ENCODE results near the gene TMPRSS15. TPM values are rescaled to one million over a fixed set of nuclear protein-coding genes. Genes with fewer than 3 reads are reported as not detected.

Gene TMPRSS15
- total RNA-seq = not detected in 2 replicates

GRCh38 chr21:18403735-18404450 is at the start of gene TMPRSS15:
Gene TMPRSS15, minus strand, starts transcription at chr21:18403785. Its CDS starts 163 bp downstream, at chr21:18403622.
- Mint-ChIP-seq H3K27me3 (ENCODE audit: low read depth) (no peaks in the 10 kb centered on the region), H3K36me3 (ENCODE audit: low read depth) (no peaks in the 10 kb centered on the region), H3K4me3 (ENCODE audit: low read depth) (no peak within 1 kb of the TSS), H3K9me3 (peaks cover 12% of the 10 kb centered on the region), H3K27ac (no peak within 1 kb of the TSS), H3K4me1 (ENCODE audit: low read depth) (no peaks in the 10 kb centered on the region)
- DNase-seq (ENCODE audit: low spot score) = no peak
- intact Hi-C loops (cut with micrococcal nuclease) = no loop called here

DNA sequence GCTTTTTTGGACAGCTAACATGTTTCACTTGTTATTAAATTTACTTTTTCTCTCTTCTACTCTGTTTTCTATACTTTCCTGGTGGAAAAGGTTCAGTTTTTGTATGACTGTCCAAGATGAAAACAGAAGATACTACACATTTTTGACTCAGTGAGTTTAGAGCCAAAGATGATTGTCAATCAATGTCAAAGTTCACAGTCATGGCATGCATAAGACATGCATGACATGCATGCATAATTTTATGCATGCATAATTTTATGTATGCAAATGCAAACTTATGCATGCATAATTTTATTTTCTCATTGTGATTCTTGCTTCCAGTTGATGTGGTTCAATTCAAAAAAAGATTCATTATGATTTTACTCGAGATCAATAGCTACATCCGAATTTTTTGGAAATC is 48.1 kb upstream of the TMPRSS15 start:
- no peaks in the 10 kb centered on the region for H3K4me1 Mint-ChIP-seq (ENCODE audit: low read depth)
- no peak overlapping the region for H3K27ac Mint-ChIP-seq
- no peaks in the 10 kb centered on the region for H3K36me3 Mint-ChIP-seq (ENCODE audit: low read depth)
- peaks cover 27% of the 10 kb centered on the region for H3K9me3 Mint-ChIP-seq
- H3K4me3 Mint-ChIP-seq (ENCODE audit: low read depth) = no peak overlapping the region
- intact Hi-C loops (cut with micrococcal nuclease) = no loop called here
- no peaks in the 10 kb centered on the region for H3K27me3 Mint-ChIP-seq (ENCODE audit: low read depth)
- no peak for DNase-seq (ENCODE audit: low spot score)

- Mint-ChIP-seq H3K27me3 (ENCODE audit: low read depth) (no peaks in the 10 kb centered on the region), H3K4me3 (ENCODE audit: low read depth) (no peak overlapping the region), H3K36me3 (ENCODE audit: low read depth) (no peaks in the 10 kb centered on the region), H3K27ac (no peak overlapping the region), H3K4me1 (ENCODE audit: low read depth) (no peaks in the 10 kb centered on the region), H3K9me3 (peaks cover 33% of the 10 kb centered on the region)
- no peak for DNase-seq (ENCODE audit: low spot score)
- intact Hi-C loops (cut with micrococcal nuclease) = no loop called here
These were observed 46.3 kb upstream of the TMPRSS15 start for GRCh38 chr21:18449605-18450550.

DNA sequence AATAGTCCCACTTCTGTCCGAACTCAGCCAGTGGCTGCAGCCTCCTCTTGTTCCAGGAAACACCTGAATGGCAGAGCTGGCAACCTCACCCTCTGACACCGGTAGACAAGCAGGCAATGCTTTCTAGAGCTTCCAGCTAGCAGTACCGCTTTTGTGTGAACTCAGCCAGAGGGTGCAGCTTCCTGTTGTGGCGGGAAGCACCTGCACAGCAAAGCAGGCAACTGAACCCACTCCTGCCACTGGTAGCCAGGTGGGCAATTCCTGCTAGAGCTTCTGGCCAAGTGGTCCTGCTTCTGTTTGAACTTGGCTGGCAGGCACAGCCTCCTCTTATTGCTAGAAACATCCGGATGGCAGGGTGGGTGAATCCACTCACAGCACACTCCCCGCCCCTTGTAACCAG is 40.1 kb upstream of the TMPRSS15 start:
- no peak overlapping the region for H3K4me3 Mint-ChIP-seq (ENCODE audit: low read depth)
- no peaks in the 10 kb centered on the region for H3K36me3 Mint-ChIP-seq (ENCODE audit: low read depth)
- no peak overlapping the region for H3K27ac Mint-ChIP-seq
- intact Hi-C loops (cut with micrococcal nuclease) = no loop called here
- DNase-seq (ENCODE audit: low spot score) = no peak
- H3K4me1 Mint-ChIP-seq (ENCODE audit: low read depth) = no peaks in the 10 kb centered on the region
- no peaks in the 10 kb centered on the region for H3K27me3 Mint-ChIP-seq (ENCODE audit: low read depth)
- peaks cover 32% of the 10 kb centered on the region for H3K9me3 Mint-ChIP-seq

DNA sequence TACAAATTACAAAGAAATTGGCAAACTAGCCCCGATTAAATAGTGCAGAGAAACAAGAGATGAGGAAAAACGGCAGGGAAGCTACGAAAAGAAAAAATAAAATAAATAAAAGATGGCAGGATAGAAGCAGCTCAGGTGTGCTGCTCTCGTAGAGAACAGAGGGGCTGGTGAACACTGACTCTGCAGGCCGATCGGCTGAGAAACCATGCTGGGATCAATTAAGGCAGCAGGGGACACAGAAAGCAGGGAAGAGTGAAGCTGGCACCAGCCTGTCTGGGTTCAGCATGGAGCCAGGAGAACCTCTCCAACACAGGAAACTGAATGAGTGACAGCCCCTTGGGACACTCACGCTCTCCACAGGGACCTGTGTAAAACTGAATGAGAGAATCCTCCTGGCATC is 39.5 kb upstream of the TMPRSS15 start:
- Mint-ChIP-seq H3K9me3 (peaks cover 32% of the 10 kb centered on the region), H3K4me3 (ENCODE audit: low read depth) (no peak overlapping the region), H3K27me3 (ENCODE audit: low read depth) (no peaks in the 10 kb centered on the region), H3K36me3 (ENCODE audit: low read depth) (no peaks in the 10 kb centered on the region), H3K4me1 (ENCODE audit: low read depth) (no peaks in the 10 kb centered on the region), H3K27ac (no peak overlapping the region)
- DNase-seq (ENCODE audit: low spot score) = no peak
- intact Hi-C loops (cut with micrococcal nuclease) = no loop called here

- Mint-ChIP-seq H3K36me3 (ENCODE audit: low read depth) (no peaks in the 10 kb centered on the region), H3K9me3 (peaks cover 16% of the 10 kb centered on the region), H3K4me3 (ENCODE audit: low read depth) (no peak overlapping the region), H3K27ac (no peak overlapping the region), H3K27me3 (ENCODE audit: low read depth) (no peaks in the 10 kb centered on the region), H3K4me1 (ENCODE audit: low read depth) (no peaks in the 10 kb centered on the region)
- intact Hi-C loops (cut with micrococcal nuclease) = no loop called here
- DNase-seq (ENCODE audit: low spot score) = no peak
These were observed 26.8 kb upstream of the TMPRSS15 start for GRCh38 chr21:18430341-18430740.

DNA sequence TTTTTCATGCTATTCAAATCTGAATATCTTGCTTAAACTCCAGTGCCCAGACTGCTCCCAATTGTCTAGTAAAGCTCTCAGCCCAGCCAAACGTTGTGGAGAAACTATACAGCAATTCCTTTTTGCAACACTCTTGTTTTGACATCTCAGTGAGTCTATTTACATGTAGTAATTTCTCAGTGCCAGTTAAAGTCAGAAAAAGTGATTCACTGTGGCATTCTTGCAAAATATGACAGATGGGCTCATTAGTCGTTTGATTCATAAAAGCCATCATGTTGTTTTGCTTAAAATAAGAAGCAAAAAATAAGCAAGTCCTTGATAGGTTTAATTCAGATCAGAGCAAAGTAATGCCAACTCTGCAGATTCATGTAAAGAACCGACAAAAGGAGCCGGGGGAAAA is 20.7 kb upstream of the TMPRSS15 start:
- DNase-seq (ENCODE audit: low spot score) = no peak
- Mint-ChIP-seq H3K4me3 (ENCODE audit: low read depth) (no peak overlapping the region), H3K36me3 (ENCODE audit: low read depth) (no peaks in the 10 kb centered on the region), H3K27me3 (ENCODE audit: low read depth) (no peaks in the 10 kb centered on the region), H3K27ac (no peak overlapping the region), H3K4me1 (ENCODE audit: low read depth) (no peaks in the 10 kb centered on the region), H3K9me3 (peaks cover 13% of the 10 kb centered on the region)
- intact Hi-C loops (cut with micrococcal nuclease) = no loop called here

GRCh38 chr21:18417141-18417790 is 13.7 kb upstream of the TMPRSS15 start:
- H3K4me3 Mint-ChIP-seq (ENCODE audit: low read depth) = no peak overlapping the region
- no peak overlapping the region for H3K27ac Mint-ChIP-seq
- intact Hi-C loops (cut with micrococcal nuclease) = no loop called here
- DNase-seq (ENCODE audit: low spot score) = no peak
- H3K27me3 Mint-ChIP-seq (ENCODE audit: low read depth) = no peaks in the 10 kb centered on the region
- peaks cover 14% of the 10 kb centered on the region for H3K9me3 Mint-ChIP-seq
- H3K36me3 Mint-ChIP-seq (ENCODE audit: low read depth) = no peaks in the 10 kb centered on the region
- no peaks in the 10 kb centered on the region for H3K4me1 Mint-ChIP-seq (ENCODE audit: low read depth)

DNA sequence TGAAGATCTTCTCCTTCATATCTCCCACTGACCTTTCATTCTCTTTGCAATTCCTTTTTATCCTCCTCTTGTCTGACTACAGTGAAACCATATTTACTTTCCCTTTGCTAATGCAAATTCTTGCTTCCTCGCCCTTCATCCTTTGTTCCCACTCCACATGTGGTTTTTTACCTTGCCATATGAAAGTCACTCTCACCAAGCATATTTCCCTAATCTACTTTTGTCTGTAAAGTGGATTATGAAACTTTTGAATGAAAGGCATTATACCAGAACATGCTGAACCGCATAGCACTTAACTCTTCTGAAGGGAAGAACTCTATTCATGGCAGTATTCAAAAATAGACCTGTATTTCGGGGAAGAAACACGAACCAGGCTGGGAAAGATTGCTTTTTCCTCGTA is 8.0 kb upstream of the TMPRSS15 start:
- Mint-ChIP-seq H3K4me3 (ENCODE audit: low read depth) (no peak overlapping the region), H3K9me3 (peaks cover 13% of the 10 kb centered on the region), H3K27me3 (ENCODE audit: low read depth) (no peaks in the 10 kb centered on the region), H3K4me1 (ENCODE audit: low read depth) (no peaks in the 10 kb centered on the region), H3K36me3 (ENCODE audit: low read depth) (no peaks in the 10 kb centered on the region), H3K27ac (no peak overlapping the region)
- no peak for DNase-seq (ENCODE audit: low spot score)
- intact Hi-C loops (cut with micrococcal nuclease) = no loop called here

- no peak for DNase-seq (ENCODE audit: low spot score)
- no peak overlapping the region for H3K4me3 Mint-ChIP-seq (ENCODE audit: low read depth)
- H3K9me3 Mint-ChIP-seq = peaks cover 4% of the 10 kb centered on the region
- intact Hi-C loops (cut with micrococcal nuclease) = no loop called here
- H3K4me1 Mint-ChIP-seq (ENCODE audit: low read depth) = no peaks in the 10 kb centered on the region
- H3K27me3 Mint-ChIP-seq (ENCODE audit: low read depth) = no peaks in the 10 kb centered on the region
- no peak overlapping the region for H3K27ac Mint-ChIP-seq
- no peaks in the 10 kb centered on the region for H3K36me3 Mint-ChIP-seq (ENCODE audit: low read depth)
These were observed 6.0 kb upstream of the TMPRSS15 start for GRCh38 chr21:18409579-18409978.

DNA sequence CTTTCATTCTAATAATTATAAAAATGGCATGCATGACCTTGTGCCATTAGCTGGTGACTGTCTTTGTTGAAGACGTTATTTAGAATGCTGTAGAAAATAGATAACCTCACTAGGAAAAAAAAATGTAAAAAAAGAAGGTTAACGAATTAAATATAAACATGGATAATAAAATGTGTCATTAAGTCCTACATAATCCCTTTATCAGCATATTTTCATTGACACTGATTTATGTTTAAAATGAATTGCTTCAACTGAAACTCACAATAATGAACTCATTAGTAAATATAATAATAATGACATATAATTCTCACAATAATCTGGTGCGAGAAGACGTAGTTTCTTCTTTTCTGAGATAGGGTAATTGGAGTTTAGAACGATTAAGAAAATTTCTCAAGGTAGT is 4.7 kb downstream of the TMPRSS15 start:
- DNase-seq (ENCODE audit: low spot score) = no peak
- Mint-ChIP-seq H3K9me3 (peaks cover 19% of the 10 kb centered on the region), H3K4me1 (ENCODE audit: low read depth) (no peaks in the 10 kb centered on the region), H3K27me3 (ENCODE audit: low read depth) (no peaks in the 10 kb centered on the region), H3K27ac (no peak overlapping the region), H3K4me3 (ENCODE audit: low read depth) (no peak overlapping the region), H3K36me3 (ENCODE audit: low read depth) (no peaks in the 10 kb centered on the region)
- intact Hi-C loops (cut with micrococcal nuclease) = no loop called here

- H3K27ac Mint-ChIP-seq = no peak overlapping the region
- H3K9me3 Mint-ChIP-seq = peaks cover 26% of the 10 kb centered on the region
- no peaks in the 10 kb centered on the region for H3K4me1 Mint-ChIP-seq (ENCODE audit: low read depth)
- no peak overlapping the region for H3K4me3 Mint-ChIP-seq (ENCODE audit: low read depth)
- intact Hi-C loops (cut with micrococcal nuclease) = no loop called here
- no peaks in the 10 kb centered on the region for H3K36me3 Mint-ChIP-seq (ENCODE audit: low read depth)
- DNase-seq (ENCODE audit: low spot score) = no peak
- no peaks in the 10 kb centered on the region for H3K27me3 Mint-ChIP-seq (ENCODE audit: low read depth)
These were observed 15.6 kb downstream of the TMPRSS15 start for GRCh38 chr21:18387994-18388393.

DNA sequence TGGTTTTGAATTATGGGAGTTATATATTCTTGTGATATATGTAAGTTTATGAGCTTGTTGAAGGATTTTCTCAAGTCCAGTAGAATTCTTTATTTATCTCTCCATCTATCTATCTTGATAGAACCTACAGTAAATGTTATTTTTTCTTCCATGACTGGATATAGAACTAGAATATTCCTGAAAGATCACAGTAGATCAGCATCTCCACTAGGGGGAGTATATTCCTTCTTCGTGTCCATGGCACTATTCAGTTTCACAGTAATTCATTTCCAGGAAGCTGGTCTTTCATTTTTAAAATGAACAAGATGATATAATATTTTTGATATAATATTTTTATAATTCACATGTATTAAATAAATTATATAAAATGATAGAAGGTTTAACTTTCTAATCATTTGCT is 18.8 kb downstream of the TMPRSS15 start:
- Mint-ChIP-seq H3K27ac (no peak overlapping the region), H3K4me1 (ENCODE audit: low read depth) (no peaks in the 10 kb centered on the region), H3K27me3 (ENCODE audit: low read depth) (no peaks in the 10 kb centered on the region), H3K36me3 (ENCODE audit: low read depth) (no peaks in the 10 kb centered on the region), H3K9me3 (peaks cover 8% of the 10 kb centered on the region), H3K4me3 (ENCODE audit: low read depth) (no peak overlapping the region)
- DNase-seq (ENCODE audit: low spot score) = no peak
- intact Hi-C loops (cut with micrococcal nuclease) = no loop called here
